ENCODE results near the gene WIZ.

DNA sequence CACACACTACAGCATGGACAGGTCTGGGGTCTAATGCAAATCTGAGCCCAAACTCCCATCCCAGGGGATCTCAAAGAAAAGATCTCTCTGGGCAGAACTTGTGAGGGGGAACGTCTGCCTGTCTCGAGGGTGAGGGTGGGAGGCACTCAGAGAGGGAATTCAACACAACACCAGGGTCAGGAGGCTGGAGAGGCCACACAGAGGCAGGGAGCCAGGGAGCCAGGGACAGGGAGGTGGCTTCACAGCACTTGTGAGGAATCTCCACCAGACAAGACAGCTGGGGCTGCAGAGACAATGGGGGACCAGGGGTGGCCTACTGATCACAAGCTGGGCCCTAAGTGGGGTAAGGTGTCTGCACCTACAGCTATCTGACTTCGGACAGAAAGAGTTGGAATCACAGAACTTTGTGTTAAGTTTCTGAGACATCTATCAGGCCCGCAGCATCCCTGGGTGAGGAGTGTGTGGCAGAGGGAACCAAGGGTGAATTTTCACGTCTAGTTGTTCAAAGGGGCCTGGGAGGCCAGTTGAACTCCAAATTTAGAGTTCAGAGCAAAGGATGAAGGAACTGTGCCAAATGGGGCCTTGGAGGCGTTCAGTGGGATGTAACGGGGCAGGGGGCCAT is 18.2 kb downstream of the WIZ start:
- TF ChIP-seq, protein P1, sequence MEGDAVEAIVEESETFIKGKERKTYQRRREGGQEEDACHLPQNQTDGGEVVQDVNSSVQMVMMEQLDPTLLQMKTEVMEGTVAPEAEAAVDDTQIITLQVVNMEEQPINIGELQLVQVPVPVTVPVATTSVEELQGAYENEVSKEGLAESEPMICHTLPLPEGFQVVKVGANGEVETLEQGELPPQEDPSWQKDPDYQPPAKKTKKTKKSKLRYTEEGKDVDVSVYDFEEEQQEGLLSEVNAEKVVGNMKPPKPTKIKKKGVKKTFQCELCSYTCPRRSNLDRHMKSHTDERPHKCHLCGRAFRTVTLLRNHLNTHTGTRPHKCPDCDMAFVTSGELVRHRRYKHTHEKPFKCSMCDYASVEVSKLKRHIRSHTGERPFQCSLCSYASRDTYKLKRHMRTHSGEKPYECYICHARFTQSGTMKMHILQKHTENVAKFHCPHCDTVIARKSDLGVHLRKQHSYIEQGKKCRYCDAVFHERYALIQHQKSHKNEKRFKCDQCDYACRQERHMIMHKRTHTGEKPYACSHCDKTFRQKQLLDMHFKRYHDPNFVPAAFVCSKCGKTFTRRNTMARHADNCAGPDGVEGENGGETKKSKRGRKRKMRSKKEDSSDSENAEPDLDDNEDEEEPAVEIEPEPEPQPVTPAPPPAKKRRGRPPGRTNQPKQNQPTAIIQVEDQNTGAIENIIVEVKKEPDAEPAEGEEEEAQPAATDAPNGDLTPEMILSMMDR (IDR thresholded peaks at IDR 0.05): no peak
- TF ChIP-seq POLR2A (IDR thresholded peaks at IDR 0.05; ENCODE audit: low read depth) (no peak), EP300 (IDR thresholded peaks at IDR 0.05) (no peak), POLR2AphosphoS5 (IDR thresholded peaks at IDR 0.05) (no peak)

Measured in esophagus muscularis mucosa (tissue), 4 donors.